ENCODE data around the gene ARHGEF28.

Gene ARHGEF28

DNA sequence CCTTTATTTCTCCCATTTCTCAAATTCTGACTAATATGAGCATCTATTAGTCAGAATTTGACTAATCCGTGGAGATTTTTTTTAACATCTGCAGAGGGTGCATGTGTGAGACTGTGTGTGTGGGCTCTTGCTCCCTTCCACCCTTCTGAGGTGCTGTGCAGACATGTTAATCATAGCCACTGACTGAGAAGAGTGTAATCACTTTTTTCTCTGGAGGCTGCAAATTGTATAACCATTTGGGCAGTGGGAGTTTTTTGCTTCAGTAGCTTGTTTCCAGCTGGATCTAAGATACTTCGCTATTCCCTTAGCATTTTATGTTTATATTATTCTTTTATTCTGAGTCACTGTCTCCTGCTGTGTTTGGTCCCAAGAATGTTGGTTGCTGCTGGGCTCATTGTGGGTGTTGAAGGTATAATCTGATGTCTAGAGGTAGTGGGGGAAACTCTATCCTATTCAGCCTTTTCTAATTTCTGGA, 66.2 kb downstream of the ARHGEF28 start:
- no peak overlapping the region for H3K27ac ChIP-seq (ENCODE audit: low read length)
- no peak overlapping the region for H3K4me3 ChIP-seq (ENCODE audit: low read length)
- H3K4me1 ChIP-seq (ENCODE audit: control insufficient read depth, insufficient read depth, low read length), result peaks cover 3% of the 10 kb centered on the region; the same call in 1 of the 2 replicates
- no CpG with 5 or more reads among the region's 2 CpGs for WGBS (ENCODE audit: insufficient coverage, insufficient read length)
- no peaks in the 10 kb centered on the region for H3K27me3 ChIP-seq (ENCODE audit: control insufficient read depth, insufficient read depth, low read length)
- no peaks in the 10 kb centered on the region for H3K9me3 ChIP-seq (ENCODE audit: control insufficient read depth, insufficient read depth, low read length)
- no peak for DNase-seq (ENCODE audit: low read depth, low spot score)
- H3K36me3 ChIP-seq (ENCODE audit: control insufficient read depth, insufficient read depth, low read length), result no peaks in the 10 kb centered on the region

GRCh38 chr5:73692981-73693380, 67.0 kb downstream of the ARHGEF28 start:
- DNase-seq (ENCODE audit: low read depth, low spot score), result no peak
- H3K9me3 ChIP-seq (ENCODE audit: control insufficient read depth, insufficient read depth, low read length), result no peaks in the 10 kb centered on the region
- no CpG with 5 or more reads among the region's 2 CpGs for WGBS (ENCODE audit: insufficient coverage, insufficient read length)
- no peak overlapping the region for H3K4me3 ChIP-seq (ENCODE audit: low read length)
- no peaks in the 10 kb centered on the region for H3K36me3 ChIP-seq (ENCODE audit: control insufficient read depth, insufficient read depth, low read length)
- H3K27ac ChIP-seq (ENCODE audit: low read length), result no peak overlapping the region
- H3K27me3 ChIP-seq (ENCODE audit: control insufficient read depth, insufficient read depth, low read length), result no peaks in the 10 kb centered on the region
- H3K4me1 ChIP-seq (ENCODE audit: control insufficient read depth, insufficient read depth, low read length), result peaks cover 3% of the 10 kb centered on the region; the same call in 1 of the 2 replicates

DNA sequence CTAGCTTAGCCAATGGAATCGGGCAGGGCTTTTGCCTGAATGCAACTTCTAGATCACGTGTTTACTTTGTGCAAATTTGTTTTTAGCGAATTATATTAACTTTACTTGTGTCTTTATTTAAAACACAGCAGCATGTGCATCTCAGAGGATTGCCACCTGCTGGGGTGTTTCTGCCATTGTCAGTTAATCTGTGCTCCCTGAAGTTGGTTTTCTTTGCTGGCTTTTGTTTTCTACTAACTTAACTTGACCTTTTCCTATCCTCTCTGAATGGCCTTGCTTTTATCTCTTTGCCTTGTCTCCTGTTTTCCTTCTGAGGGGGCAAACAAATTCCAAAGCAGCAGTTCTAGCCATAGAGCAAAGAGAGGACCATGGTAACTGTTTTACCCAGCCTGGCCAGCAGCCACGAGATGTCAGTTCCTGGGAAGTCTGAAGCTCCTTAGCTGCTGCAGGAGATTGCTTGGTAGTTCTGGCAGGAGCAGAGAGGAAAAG, 67.6 kb downstream of the ARHGEF28 start:
- Histone ChIP-seq H3K9me3 (ENCODE audit: control insufficient read depth, insufficient read depth, low read length) (no peaks in the 10 kb centered on the region), H3K27ac (ENCODE audit: low read length) (no peak overlapping the region), H3K36me3 (ENCODE audit: control insufficient read depth, insufficient read depth, low read length) (no peaks in the 10 kb centered on the region), H3K27me3 (ENCODE audit: control insufficient read depth, insufficient read depth, low read length) (no peaks in the 10 kb centered on the region), H3K4me1 (ENCODE audit: control insufficient read depth, insufficient read depth, low read length) (peaks cover 3% of the 10 kb centered on the region; the same call in 1 of the 2 replicates), H3K4me3 (ENCODE audit: low read length) (no peak overlapping the region)
- no CpG with 5 or more reads among the region's 4 CpGs for WGBS (ENCODE audit: insufficient coverage, insufficient read length)
- peak; percentile 33 for DNase-seq (ENCODE audit: low read depth, low spot score)

- Histone ChIP-seq H3K27me3 (ENCODE audit: control insufficient read depth, insufficient read depth, low read length) (no peaks in the 10 kb centered on the region), H3K36me3 (ENCODE audit: control insufficient read depth, insufficient read depth, low read length) (no peaks in the 10 kb centered on the region), H3K4me1 (ENCODE audit: control insufficient read depth, insufficient read depth, low read length) (peaks cover 3% of the 10 kb centered on the region; the same call in 1 of the 2 replicates), H3K27ac (ENCODE audit: low read length) (no peak overlapping the region), H3K4me3 (ENCODE audit: low read length) (no peak overlapping the region), H3K9me3 (ENCODE audit: control insufficient read depth, insufficient read depth, low read length) (no peaks in the 10 kb centered on the region)
- no CpG with 5 or more reads among the region's 2 CpGs for WGBS (ENCODE audit: insufficient coverage, insufficient read length)
- DNase-seq (ENCODE audit: low read depth, low spot score), result no peak
Measured at GRCh38 chr5:73694089-73694488, 68.1 kb downstream of the ARHGEF28 start.

DNA sequence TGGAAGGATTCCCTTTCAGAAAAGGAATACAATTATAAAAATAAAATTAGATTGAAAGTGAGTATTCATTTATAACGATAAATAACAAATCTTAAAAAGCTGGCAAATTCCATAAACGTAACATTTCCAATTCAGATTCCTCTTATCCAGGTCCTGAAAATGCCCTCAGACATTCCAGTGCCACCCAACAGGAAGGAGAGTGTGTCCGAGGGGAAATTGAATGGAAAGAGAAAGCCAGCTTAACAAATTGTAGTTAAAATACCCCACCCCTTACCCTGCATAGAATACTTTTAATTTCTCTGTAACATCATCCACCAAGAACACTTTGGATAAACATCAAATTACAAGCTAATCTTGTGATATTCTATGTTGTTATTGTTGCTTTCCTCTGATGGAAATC, 72.0 kb downstream of the ARHGEF28 start:
- Histone ChIP-seq H3K36me3 (ENCODE audit: control insufficient read depth, insufficient read depth, low read length) (no peaks in the 10 kb centered on the region), H3K27ac (ENCODE audit: low read length) (no peak overlapping the region), H3K27me3 (ENCODE audit: control insufficient read depth, insufficient read depth, low read length) (no peaks in the 10 kb centered on the region), H3K9me3 (ENCODE audit: control insufficient read depth, insufficient read depth, low read length) (no peaks in the 10 kb centered on the region), H3K4me3 (ENCODE audit: low read length) (no peak overlapping the region), H3K4me1 (ENCODE audit: control insufficient read depth, insufficient read depth, low read length) (peaks cover 1% of the 10 kb centered on the region; the same call in 1 of the 2 replicates)
- DNase-seq (ENCODE audit: low read depth, low spot score), result no peak
- no CpG with 5 or more reads among the region's 3 CpGs for WGBS (ENCODE audit: insufficient coverage, insufficient read length)

DNA sequence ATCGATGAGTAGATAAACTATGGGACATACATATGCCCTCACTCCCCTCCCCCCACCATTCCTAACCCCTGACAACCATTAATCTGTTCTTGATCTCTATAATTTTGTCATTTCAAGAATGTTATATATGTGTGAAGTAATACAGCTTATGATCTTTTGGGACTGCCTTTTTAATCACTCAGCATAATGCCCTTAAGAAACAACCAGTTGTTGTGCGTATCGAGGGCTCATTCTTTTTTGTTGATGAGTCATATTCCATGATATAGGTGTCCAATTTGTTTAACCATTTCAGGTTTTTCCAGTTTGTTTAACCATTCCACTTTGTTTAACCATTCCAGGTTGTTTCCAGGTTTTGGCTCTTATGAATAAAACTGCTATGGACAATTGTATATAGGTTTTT, 75.6 kb downstream of the ARHGEF28 start:
- no peaks in the 10 kb centered on the region for H3K36me3 ChIP-seq (ENCODE audit: control insufficient read depth, insufficient read depth, low read length)
- no peaks in the 10 kb centered on the region for H3K4me1 ChIP-seq (ENCODE audit: control insufficient read depth, insufficient read depth, low read length)
- no peak overlapping the region for H3K27ac ChIP-seq (ENCODE audit: low read length)
- no peak for DNase-seq (ENCODE audit: low read depth, low spot score)
- WGBS (ENCODE audit: insufficient coverage, insufficient read length), result no CpG with 5 or more reads among the region's 3 CpGs
- no peak overlapping the region for H3K4me3 ChIP-seq (ENCODE audit: low read length)
- no peaks in the 10 kb centered on the region for H3K27me3 ChIP-seq (ENCODE audit: control insufficient read depth, insufficient read depth, low read length)
- no peaks in the 10 kb centered on the region for H3K9me3 ChIP-seq (ENCODE audit: control insufficient read depth, insufficient read depth, low read length)

DNA sequence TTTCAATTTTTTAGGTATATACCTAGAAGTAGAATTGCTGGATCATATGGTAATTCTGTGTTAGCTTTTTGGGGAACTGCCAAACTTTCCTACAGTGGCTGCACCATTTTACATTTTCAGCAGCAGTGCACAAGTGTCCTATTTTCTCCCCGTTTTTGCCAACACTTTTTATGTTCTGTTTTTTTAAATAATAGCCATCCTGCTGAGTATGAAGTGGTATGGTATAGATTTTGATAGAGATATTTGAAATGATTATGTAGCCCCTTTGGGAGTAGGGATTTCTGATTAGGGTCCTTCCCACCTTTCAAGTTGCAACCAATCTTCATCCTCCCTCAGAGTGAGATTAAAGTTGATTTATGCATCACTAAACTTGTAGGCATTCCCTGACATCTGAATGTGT, 76.5 kb downstream of the ARHGEF28 start:
- Histone ChIP-seq H3K27ac (ENCODE audit: low read length) (no peak overlapping the region), H3K27me3 (ENCODE audit: control insufficient read depth, insufficient read depth, low read length) (no peaks in the 10 kb centered on the region), H3K4me1 (ENCODE audit: control insufficient read depth, insufficient read depth, low read length) (no peaks in the 10 kb centered on the region), H3K9me3 (ENCODE audit: control insufficient read depth, insufficient read depth, low read length) (no peaks in the 10 kb centered on the region), H3K36me3 (ENCODE audit: control insufficient read depth, insufficient read depth, low read length) (no peaks in the 10 kb centered on the region), H3K4me3 (ENCODE audit: low read length) (no peak overlapping the region)
- WGBS (ENCODE audit: insufficient coverage, insufficient read length), result no CpG with 5 or more reads among the region's 1 CpG
- no peak for DNase-seq (ENCODE audit: low read depth, low spot score)

DNA sequence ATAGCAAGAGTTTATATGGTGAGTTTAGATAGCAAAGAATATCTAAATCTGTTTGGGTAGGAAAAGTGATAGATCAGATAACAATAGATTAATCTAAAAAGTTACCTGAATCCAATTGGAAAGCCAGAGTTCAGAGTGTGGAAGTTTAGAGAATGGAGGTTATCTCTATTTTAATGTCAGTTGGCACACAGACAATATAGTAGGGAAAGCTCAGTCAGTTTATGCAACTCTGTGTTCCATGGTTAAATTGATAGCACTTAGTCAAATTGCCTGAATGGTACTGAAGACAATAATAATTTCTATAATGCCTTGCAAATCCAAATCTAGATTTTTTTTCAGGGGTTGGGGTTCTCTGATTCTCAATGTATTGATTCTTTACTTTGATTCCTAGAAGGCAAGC, 77.0 kb downstream of the ARHGEF28 start:
- no peak for DNase-seq (ENCODE audit: low read depth, low spot score)
- Histone ChIP-seq H3K4me1 (ENCODE audit: control insufficient read depth, insufficient read depth, low read length) (no peaks in the 10 kb centered on the region), H3K27ac (ENCODE audit: low read length) (no peak overlapping the region), H3K9me3 (ENCODE audit: control insufficient read depth, insufficient read depth, low read length) (no peaks in the 10 kb centered on the region), H3K36me3 (ENCODE audit: control insufficient read depth, insufficient read depth, low read length) (no peaks in the 10 kb centered on the region), H3K27me3 (ENCODE audit: control insufficient read depth, insufficient read depth, low read length) (no peaks in the 10 kb centered on the region), H3K4me3 (ENCODE audit: low read length) (no peak overlapping the region)

- H3K4me3 ChIP-seq (ENCODE audit: low read length), result no peak overlapping the region
- no peak overlapping the region for H3K27ac ChIP-seq (ENCODE audit: low read length)
- no peaks in the 10 kb centered on the region for H3K27me3 ChIP-seq (ENCODE audit: control insufficient read depth, insufficient read depth, low read length)
- H3K36me3 ChIP-seq (ENCODE audit: control insufficient read depth, insufficient read depth, low read length), result no peaks in the 10 kb centered on the region
- no peak for DNase-seq (ENCODE audit: low read depth, low spot score)
- no peaks in the 10 kb centered on the region for H3K9me3 ChIP-seq (ENCODE audit: control insufficient read depth, insufficient read depth, low read length)
- no peaks in the 10 kb centered on the region for H3K4me1 ChIP-seq (ENCODE audit: control insufficient read depth, insufficient read depth, low read length)
Measured at GRCh38 chr5:73705364-73705763, 79.4 kb downstream of the ARHGEF28 start.

GRCh38 chr5:73706963-73707362, 81.0 kb downstream of the ARHGEF28 start:
- no peak for DNase-seq (ENCODE audit: low read depth, low spot score)
- H3K9me3 ChIP-seq (ENCODE audit: control insufficient read depth, insufficient read depth, low read length), result no peaks in the 10 kb centered on the region
- H3K4me3 ChIP-seq (ENCODE audit: low read length), result no peak overlapping the region
- no peaks in the 10 kb centered on the region for H3K36me3 ChIP-seq (ENCODE audit: control insufficient read depth, insufficient read depth, low read length)
- H3K4me1 ChIP-seq (ENCODE audit: control insufficient read depth, insufficient read depth, low read length), result no peaks in the 10 kb centered on the region
- H3K27ac ChIP-seq (ENCODE audit: low read length), result no peak overlapping the region
- no peaks in the 10 kb centered on the region for H3K27me3 ChIP-seq (ENCODE audit: control insufficient read depth, insufficient read depth, low read length)
- WGBS (ENCODE audit: insufficient coverage, insufficient read length), result 100% methylated on average over 3 of the region's 5 CpGs

DNA sequence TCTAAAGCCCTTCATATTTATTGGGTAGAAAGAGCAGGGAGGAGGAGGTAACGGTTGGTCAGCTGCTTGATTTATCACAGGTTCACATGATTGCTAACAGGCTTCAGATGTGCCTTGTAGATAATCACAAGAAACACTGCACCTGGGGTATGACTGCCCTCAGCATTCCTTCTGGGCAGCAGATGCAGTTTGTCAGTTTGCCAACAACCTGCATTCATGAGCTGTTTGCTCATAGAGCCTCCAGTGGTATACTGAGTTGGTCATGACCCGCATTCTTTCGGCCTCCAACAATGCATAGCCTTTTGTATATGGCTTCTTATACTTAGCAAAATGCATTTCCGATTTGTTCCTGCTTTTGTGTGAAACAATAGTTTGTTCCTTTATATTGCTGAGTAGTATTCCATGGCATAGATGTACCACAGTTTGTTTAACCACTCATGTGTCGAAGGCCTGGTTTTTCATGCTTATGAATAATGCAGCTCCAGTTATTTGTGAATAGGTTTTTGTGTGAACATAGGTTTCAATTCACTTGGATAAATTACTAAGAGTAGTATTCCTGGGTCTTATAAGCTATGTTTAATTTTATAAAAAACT, 83.6 kb downstream of the ARHGEF28 start:
- Histone ChIP-seq H3K27me3 (ENCODE audit: control insufficient read depth, insufficient read depth, low read length) (no peaks in the 10 kb centered on the region), H3K36me3 (ENCODE audit: control insufficient read depth, insufficient read depth, low read length) (no peaks in the 10 kb centered on the region), H3K9me3 (ENCODE audit: control insufficient read depth, insufficient read depth, low read length) (no peaks in the 10 kb centered on the region), H3K4me3 (ENCODE audit: low read length) (no peak overlapping the region), H3K4me1 (ENCODE audit: control insufficient read depth, insufficient read depth, low read length) (no peaks in the 10 kb centered on the region), H3K27ac (ENCODE audit: low read length) (no peak overlapping the region)
- WGBS (ENCODE audit: insufficient coverage, insufficient read length), result no CpG with 5 or more reads among the region's 5 CpGs
- no peak for DNase-seq (ENCODE audit: low read depth, low spot score)
